MM.1S (cell line): ENCODE results near the gene CASZ1.

Source experiments
- EZH2 ChIP-seq: fragments of 300-600 bp; sonication (generic); optimal IDR thresholded peaks from 2 replicates; pipeline ENCODE3; 2017; ENCODE audit warnings: low read depth, mild to moderate bottlenecking, antibody characterized with exemption, low read length, mixed read lengths
- TF ChIP-seq, protein P1 (sequence below): fragments of 300-600 bp; sonication (generic); IDR thresholded peaks from 2 replicates; pipeline ENCODE4 v1.5.1; 2016; ENCODE audit warnings: antibody characterized with exemption, low read length, mixed read lengths

DNA sequence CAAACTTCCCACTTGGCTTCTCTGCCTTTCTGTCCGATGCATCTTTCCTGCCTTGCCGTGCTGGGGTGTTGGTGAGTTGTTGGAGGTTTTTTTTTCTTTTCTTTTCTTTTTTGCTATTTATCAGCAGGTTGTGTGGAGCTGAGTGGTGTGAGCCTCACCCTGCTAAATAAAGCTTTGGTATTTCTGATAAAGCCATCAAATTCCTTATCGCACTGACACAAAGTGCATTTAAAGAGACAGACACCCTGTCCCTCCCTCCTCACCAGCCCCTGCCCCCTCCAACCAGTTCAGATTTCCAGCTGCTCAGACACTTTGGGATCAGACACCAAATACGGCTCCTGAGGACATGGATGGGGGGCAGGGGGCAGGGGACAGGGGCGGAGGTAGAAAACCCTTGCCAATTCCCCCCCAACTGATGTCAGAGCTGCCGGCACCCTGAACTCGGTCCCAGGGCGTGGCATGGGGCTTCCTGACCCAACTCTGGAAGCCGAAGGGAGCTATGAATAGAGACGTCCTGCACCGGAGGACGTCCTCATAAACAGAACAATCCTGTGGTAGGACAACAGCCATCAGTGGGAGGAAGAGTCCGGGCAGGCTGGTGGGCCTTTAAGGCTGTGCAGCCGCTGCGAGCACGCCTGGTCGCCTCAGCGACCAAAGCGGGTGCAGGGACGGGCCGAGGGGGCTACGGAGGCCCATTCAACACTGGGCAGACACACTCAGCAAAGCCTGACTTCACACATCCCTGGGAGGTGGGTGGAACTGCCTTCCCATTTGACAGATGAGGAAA, 79.0 kb downstream of the CASZ1 start:
- TF ChIP-seq, protein P1, sequence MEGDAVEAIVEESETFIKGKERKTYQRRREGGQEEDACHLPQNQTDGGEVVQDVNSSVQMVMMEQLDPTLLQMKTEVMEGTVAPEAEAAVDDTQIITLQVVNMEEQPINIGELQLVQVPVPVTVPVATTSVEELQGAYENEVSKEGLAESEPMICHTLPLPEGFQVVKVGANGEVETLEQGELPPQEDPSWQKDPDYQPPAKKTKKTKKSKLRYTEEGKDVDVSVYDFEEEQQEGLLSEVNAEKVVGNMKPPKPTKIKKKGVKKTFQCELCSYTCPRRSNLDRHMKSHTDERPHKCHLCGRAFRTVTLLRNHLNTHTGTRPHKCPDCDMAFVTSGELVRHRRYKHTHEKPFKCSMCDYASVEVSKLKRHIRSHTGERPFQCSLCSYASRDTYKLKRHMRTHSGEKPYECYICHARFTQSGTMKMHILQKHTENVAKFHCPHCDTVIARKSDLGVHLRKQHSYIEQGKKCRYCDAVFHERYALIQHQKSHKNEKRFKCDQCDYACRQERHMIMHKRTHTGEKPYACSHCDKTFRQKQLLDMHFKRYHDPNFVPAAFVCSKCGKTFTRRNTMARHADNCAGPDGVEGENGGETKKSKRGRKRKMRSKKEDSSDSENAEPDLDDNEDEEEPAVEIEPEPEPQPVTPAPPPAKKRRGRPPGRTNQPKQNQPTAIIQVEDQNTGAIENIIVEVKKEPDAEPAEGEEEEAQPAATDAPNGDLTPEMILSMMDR, result no peak
- no peak for TF ChIP-seq EZH2
